ENCODE measurements around the gene HSPB7.
"Not testable (repeated sequence)": the region's sequence is repeated elsewhere in the genome, so short reads cannot be mapped to it uniquely, and the experiment has no call there.

- TF ChIP-seq POLR2A, CTCF (IDR thresholded peaks at IDR 0.05): not testable (repeated sequence)
Measured at GRCh38 chr1:16020878-16021277, 3.0 kb upstream of the HSPB7 start.
